Prostate gland (tissue), 2 donors: ENCODE data around the gene SPRED3.

Source experiments
- CTCF ChIP-seq, 4 experiments: fragments of 200-600 bp in 2 of 4; fragments of 450-650 bp in 2 of 4; sonication (generic) in 2 of 4; IDR thresholded peaks; 1 replicate in 3 of 4; 2 replicates in 1 of 4; pipeline ENCODE4 v1.5.1; 2016 to 2019; ENCODE audit warnings: antibody characterized with exemption in 4 of 4, mild to moderate bottlenecking in 2 of 4, moderate library complexity in 2 of 4
- POLR2A ChIP-seq: fragments of 450-650 bp; IDR thresholded peaks from one replicate; pipeline ENCODE4 v1.6.1; 2016; ENCODE audit warnings: antibody characterized with exemption, mild to moderate bottlenecking
- POLR2AphosphoS5 ChIP-seq: sonication (generic); formaldehyde crosslinking; IDR thresholded peaks from one replicate; pipeline ENCODE4 v1.6.1; 2017; ENCODE audit warnings: antibody characterized with exemption

- TF ChIP-seq POLR2A, result no peak
- no peak for TF ChIP-seq CTCF (IDR thresholded peaks at IDR 0.05)
- no peak for TF ChIP-seq POLR2AphosphoS5
These were observed 21.5 kb upstream of the SPRED3 start for GRCh38 chr19:38367041-38367440.
